ENCODE results near the gene UBA1.
"Not testable (repeated sequence)": the region's sequence is repeated elsewhere in the genome, so short reads cannot be mapped to it uniquely, and the experiment has no call there.

UBA1 gene

GRCh38 chrX:47232197-47232802 lies 38.7 kb downstream of the UBA1 start:
- no peak for DNase-seq

DNA sequence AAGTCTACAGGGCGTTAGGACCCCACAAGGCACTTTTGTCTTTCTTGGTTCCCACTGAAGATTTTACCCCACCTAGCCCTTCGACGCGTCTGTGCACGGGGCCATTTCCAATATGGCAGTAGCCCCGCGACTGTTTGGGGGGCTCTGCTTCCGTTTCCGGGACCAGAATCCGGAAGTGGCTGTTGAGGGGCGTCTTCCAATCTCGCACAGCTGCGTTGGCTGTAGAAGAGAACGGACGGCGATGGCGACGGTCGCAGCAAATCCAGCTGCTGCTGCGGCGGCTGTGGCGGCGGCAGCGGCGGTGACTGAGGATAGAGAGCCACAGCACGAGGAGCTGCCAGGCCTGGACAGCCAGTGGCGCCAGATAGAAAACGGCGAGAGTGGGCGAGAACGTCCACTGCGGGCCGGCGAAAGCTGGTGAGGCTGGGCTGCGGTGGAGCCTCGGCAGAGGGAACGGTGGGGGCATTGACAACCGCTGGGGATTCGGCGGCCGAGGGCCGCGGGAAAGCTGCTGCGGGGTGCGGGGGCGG lies 39.2 kb downstream of the UBA1 start, which contains the start of gene USP11:
Gene USP11, plus strand, starts transcription at position 207 of the 530 bp plus-strand sequence. Its CDS starts 35 bp downstream, at position 242.
- peak; percentile 73 for DNase-seq

GRCh38 chrX:47233333-47234113 lies 39.9 kb downstream of the UBA1 start:
- DNase-seq: peak; percentile 97

DNA sequence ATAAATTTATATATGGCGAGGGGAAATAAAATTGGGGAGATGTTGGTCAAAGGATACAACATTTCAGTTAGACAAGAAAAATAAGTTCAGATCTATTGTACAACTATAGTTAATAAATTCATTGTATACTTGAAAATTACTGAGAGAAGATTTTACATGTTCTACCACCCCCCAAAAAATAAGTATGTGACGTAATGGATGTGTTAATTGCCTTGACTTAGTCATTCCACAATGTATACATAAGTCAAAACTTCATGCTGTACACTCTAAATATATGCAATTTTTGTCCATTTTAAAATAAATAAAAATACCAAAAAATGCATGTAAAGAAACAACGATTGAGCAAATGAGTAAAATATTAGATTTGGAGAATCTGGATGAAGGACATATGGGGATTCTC lies 41.0 kb downstream of the UBA1 start:
- DNase-seq: no peak

DNA sequence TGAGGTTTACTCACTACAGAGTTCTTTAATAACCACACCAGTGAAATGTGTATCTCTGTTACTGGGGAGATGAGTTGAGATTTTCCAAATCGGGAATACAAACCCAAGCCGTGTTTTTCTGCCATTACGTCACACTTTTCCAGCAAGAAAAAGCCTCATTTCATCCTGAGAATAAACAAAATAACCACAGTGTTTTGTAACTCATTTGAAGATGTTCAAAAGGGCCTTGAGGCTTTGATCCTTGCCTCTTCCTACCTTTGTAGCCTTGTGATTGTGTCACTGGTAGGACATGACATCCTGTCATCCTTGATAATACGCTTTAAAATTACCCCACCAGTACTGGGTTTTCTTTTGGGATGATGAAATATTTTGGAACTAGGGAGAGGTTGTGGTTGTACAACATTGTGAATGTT lies 42.1 kb downstream of the UBA1 start:
- no peak for DNase-seq

DNA sequence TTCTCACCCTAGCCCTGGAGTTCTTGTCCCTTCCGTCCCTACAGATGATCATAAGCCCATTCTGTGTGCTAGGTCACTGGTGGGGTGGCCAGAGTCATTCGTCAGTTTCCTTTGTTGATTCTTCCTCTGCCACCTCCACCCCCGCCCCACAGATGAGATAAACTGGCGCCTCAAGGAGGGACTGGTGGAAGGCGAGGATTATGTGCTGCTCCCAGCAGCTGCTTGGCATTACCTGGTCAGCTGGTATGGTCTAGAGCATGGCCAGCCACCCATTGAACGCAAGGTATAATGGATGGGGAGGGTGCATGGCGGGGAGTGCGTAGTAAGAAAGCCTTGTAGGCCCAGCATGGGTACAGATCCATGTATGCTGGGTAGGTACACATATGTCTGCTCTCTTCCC lies 45.6 kb downstream of the UBA1 start:
- no peak for DNase-seq

- DNase-seq: no peak
Observed at GRCh38 chrX:47239898-47240545, 46.4 kb downstream of the UBA1 start.

- DNase-seq: no peak
Observed at GRCh38 chrX:47240619-47241018, 47.0 kb downstream of the UBA1 start.

DNA sequence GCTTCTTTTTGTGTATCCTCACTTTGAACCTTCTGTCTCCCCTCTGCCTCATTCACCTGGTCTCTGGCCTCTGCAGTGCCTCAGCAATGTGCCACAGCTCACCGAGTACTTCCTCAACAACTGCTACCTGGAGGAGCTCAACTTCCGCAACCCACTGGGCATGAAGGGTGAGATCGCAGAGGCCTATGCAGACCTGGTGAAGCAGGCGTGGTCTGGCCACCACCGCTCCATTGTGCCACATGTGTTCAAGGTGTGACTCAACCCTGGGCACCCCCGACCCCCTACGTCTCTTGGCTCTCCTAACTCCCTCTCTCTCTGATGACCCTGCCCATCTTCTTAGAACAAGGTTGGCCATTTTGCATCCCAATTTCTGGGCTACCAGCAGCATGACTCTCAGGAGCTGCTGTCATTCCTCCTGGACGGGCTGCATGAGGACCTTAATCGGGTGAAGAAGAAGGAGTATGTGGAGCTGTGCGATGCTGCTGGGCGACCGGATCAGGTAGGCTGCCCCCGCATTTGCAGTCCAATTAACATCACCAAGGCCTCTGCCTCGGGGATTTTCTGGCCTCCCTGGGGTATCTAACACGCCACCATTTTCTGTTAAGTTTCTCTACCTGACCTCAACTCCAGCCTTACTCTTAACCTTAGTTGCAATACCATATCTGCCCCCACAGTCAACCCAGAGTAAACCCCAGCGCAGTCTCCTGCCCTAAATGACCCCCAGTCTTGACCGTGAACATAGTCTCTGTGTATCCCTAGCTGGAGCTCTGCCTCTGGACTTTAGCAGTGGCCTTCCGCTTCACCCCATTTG lies 47.8 kb downstream of the UBA1 start:
- no peak for DNase-seq

- DNase-seq: no peak
Observed at GRCh38 chrX:47242321-47242720, 48.7 kb downstream of the UBA1 start.

GRCh38 chrX:47243351-47243750 lies 49.7 kb downstream of the UBA1 start:
- DNase-seq: no peak

DNA sequence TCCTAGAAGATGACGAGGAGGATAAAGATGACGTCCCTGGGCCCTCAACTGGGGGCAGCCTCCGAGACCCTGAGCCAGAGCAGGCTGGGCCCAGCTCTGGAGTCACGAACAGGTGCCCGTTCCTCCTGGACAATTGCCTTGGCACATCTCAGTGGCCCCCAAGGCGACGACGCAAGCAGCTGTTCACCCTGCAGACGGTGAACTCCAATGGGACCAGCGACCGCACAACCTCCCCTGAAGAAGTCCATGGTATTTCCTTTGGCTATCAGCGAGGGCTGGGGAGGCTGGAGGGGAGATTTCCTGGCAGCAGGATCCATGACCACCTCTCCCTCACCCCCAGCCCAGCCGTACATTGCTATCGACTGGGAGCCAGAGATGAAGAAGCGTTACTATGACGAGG lies 51.0 kb downstream of the UBA1 start:
- no peak for DNase-seq

GRCh38 chrX:47245156-47245555 lies 51.5 kb downstream of the UBA1 start:
- DNase-seq: no peak

GRCh38 chrX:47247206-47247998 lies 53.8 kb downstream of the UBA1 start:
- DNase-seq: no peak

- no peak for DNase-seq
Observed at GRCh38 chrX:47247999-47248320, 54.3 kb downstream of the UBA1 start.

DNA sequence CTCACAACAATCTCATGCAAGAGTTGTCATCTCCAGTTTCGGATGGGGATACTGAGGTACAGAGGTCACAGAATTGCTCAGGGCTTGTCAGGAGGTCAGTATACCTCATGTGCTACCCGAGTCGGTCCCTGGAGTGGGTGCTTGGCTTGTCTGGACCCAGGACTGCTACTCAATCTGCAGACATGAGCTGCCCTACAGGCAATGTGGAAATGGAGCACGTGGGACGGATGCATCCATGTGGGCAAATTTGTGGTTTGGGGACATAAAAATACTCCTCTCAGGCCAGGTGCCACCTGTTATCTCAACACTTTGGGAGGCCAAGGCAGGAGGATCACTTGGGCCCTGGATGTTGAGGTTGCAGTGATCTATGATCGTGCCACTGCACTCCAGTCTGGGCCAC lies 54.9 kb downstream of the UBA1 start:
- no peak for DNase-seq

DNA sequence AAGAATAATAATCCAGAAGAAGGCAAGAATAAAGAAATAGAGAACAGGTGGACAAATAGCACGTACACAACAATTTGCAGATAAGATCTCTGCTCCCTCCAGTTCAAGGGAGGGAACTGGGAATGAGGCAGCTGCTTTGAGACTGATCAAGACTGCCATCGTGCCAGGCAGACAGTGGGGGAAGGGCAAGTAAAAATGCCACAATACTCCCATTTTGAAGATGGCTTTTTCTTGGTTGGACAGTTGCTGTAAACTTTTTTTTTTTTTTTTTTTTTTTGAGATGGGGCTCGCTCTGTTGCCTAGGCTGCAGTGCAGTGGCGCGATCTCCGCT lies 56.4 kb downstream of the UBA1 start:
- DNase-seq: no peak

GRCh38 chrX:47257620-47258019 lies 64.0 kb downstream of the UBA1 start:
- DNase-seq: not testable (repeated sequence)
